K562 (cell line): Measurements from ENCODE around the gene FAM118B. TPM values are rescaled to one million over a fixed set of nuclear protein-coding genes. Genes with fewer than 3 reads are reported as not detected.

ENCODE experiments used
- CHCHD3 ChIP-seq: fragments of 250-450 bp; sonication (Bioruptor Pico); IDR thresholded peaks from 2 replicates; pipeline ENCODE4 v2.1.2; 2022; ENCODE audit warnings: mild to moderate bottlenecking
- EGR1 ChIP-seq: fragments of 450-650 bp; conservative IDR thresholded peaks from 2 replicates; pipeline ENCODE4 v1.6.1; 2017; ENCODE audit warnings: mild to moderate bottlenecking
- JUND ChIP-seq, 2 experiments: IDR thresholded peaks; 2 replicates in 1 of 2; 3 replicates in 1 of 2; pipeline ENCODE4 v1.6.1; 2011; ENCODE audit warnings: borderline replicate concordance in 2 of 2, low read depth in 2 of 2, low read length in 2 of 2, improper control_type of control experiment in 1 of 2, missing biosample characterization in 1 of 2, missing genetic modification characterization in 1 of 2, missing genetic modification reagents in 1 of 2
- MITF ChIP-seq: IDR thresholded peaks from 2 replicates; pipeline ENCODE4 v1.6.1; 2014; ENCODE audit warnings: antibody characterized with exemption
- MLLT1 ChIP-seq, 2 experiments: fragments of 450-650 bp; IDR thresholded peaks; 2 replicates each; pipeline ENCODE4 v1.6.1; 2016
- POLR2G ChIP-seq: fragments of 200-400 bp; formaldehyde crosslinking; IDR thresholded peaks from 2 replicates; pipeline ENCODE4 v1.6.1; 2017; ENCODE audit warnings: low read depth, mild to moderate bottlenecking, antibody characterized with exemption, low read length, moderate library complexity
- RBM17 ChIP-seq: fragments of 200-400 bp; formaldehyde crosslinking; IDR thresholded peaks from 2 replicates; pipeline ENCODE4 v1.6.1; 2017; ENCODE audit warnings: low read depth, mild to moderate bottlenecking, low read length, borderline replicate concordance
- SMARCA5 ChIP-seq: fragments of 450-650 bp; IDR thresholded peaks from 2 replicates; pipeline ENCODE4 v1.6.1; 2016
- ZNF77 ChIP-seq: fragments of 250-450 bp; sonication (Bioruptor Pico); IDR thresholded peaks from 2 replicates; pipeline ENCODE4 v1.5.0; 2020
- polyA plus RNA-seq, 8 experiments: library from polyadenylated mRNA; depleted of rRNA in 4 of 8; stranded (reverse) in 5 of 8; unstranded in 3 of 8; fragments of >200 nt; fragmentation: Nextera tagmentation in 2 of 8; fragmentation: Illumina TruSeq in 1 of 8; extraction: Ambion mirVana in 2 of 8; extraction: Trizol in 1 of 8; gene quantifications; 2 replicates each; pipeline versions ENCODE4 v1.2.1 to v1.2.3, GENCODE V29; 2011 to 2014; ENCODE audit warnings: inconsistent platforms in 1 of 8, missing spikeins in 1 of 8
- total RNA-seq, 7 experiments: library from RNA; depleted of rRNA in 6 of 7; stranded (reverse); fragments of >200 nt in 6 of 7; fragmentation: Illumina TruSeq in 2 of 7; extraction: Trizol in 2 of 7; gene quantifications; 2 replicates each; pipeline versions ENCODE4 v1.2.1 to v1.2.3, GENCODE V29; 2011 to 2021; ENCODE audit warnings: low replicate concordance in 1 of 7
- TF ChIP-seq, protein P1 (sequence below), 2 experiments: fragments of 450-650 bp in 1 of 2; sonication (generic) in 1 of 2; formaldehyde crosslinking in 1 of 2; IDR thresholded peaks; 2 replicates each; pipeline versions ENCODE4 v1.7.1 to v1.9.0; 2016 to 2022; ENCODE audit warnings: inconsistent platforms in 1 of 2, mild to moderate bottlenecking in 1 of 2, missing genetic modification reagents in 1 of 2
- TF ChIP-seq, protein P2 (sequence below), 3 experiments: IDR thresholded peaks in 2 of 3; conservative IDR thresholded peaks in 1 of 3; 2 replicates each; pipeline ENCODE4 v1.5.1; 2011 to 2012; ENCODE audit warnings: low read length in 3 of 3, mild to moderate bottlenecking in 3 of 3, control low read depth in 2 of 3, improper control_type of control experiment in 1 of 3, inconsistent platforms in 1 of 3, low read depth in 1 of 3, mixed read lengths in 1 of 3, moderate library complexity in 1 of 3; ENCODE audit not compliant: insufficient read depth in 2 of 3

FAM118B gene
- total and polyA plus RNA-seq, 9 of the 15 experiments (the other 6 are each of a cell fraction or from before 2014, with no cell fraction given), result 12.0 to 49.0 (median 22.1) TPM

DNA sequence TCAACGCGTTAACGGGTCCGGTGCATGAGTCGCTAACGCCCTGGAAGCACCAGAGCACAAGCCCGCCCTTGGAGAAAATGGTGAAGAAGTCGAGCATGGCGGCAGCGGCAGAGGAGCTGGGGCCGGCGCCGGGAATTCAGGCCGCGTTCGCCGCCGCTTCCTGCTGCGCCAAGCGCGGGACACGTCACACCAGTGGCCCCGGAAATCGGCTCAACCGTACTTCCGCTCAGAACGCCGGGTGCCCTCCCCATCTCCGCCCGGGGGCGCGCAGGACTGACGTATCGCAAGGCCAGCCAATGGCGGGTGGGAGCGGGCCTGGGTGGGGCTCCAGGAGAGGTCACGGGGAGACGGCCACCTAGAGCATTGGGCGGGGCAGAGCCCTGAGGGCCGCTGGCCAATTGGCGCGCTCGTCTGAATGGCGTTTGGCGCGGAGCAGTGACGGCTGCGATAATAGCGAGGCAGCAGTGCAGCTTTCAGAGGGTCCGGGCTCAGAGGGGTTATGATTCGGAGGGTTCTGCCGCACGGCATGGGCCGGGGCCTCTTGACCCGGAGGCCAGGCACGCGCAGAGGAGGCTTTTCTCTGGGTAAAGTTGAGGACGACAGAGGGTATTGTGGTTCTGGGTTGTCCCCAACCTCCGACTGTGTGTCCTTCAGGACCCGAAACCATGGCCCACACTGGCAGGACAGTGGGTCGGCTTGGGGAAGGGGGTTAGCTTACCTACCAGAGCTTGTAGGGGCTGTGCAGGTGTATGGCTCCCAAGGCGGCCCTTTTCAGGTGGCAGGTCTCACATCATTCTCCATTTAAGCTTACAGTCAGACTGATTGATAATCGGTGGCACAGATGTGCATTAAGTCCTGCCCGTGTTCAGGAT lies 57.4 kb downstream of the FAM118B start, which contains the start of the genes FOXRED1 and SRPRA (continued):
- TF ChIP-seq, protein P1, sequence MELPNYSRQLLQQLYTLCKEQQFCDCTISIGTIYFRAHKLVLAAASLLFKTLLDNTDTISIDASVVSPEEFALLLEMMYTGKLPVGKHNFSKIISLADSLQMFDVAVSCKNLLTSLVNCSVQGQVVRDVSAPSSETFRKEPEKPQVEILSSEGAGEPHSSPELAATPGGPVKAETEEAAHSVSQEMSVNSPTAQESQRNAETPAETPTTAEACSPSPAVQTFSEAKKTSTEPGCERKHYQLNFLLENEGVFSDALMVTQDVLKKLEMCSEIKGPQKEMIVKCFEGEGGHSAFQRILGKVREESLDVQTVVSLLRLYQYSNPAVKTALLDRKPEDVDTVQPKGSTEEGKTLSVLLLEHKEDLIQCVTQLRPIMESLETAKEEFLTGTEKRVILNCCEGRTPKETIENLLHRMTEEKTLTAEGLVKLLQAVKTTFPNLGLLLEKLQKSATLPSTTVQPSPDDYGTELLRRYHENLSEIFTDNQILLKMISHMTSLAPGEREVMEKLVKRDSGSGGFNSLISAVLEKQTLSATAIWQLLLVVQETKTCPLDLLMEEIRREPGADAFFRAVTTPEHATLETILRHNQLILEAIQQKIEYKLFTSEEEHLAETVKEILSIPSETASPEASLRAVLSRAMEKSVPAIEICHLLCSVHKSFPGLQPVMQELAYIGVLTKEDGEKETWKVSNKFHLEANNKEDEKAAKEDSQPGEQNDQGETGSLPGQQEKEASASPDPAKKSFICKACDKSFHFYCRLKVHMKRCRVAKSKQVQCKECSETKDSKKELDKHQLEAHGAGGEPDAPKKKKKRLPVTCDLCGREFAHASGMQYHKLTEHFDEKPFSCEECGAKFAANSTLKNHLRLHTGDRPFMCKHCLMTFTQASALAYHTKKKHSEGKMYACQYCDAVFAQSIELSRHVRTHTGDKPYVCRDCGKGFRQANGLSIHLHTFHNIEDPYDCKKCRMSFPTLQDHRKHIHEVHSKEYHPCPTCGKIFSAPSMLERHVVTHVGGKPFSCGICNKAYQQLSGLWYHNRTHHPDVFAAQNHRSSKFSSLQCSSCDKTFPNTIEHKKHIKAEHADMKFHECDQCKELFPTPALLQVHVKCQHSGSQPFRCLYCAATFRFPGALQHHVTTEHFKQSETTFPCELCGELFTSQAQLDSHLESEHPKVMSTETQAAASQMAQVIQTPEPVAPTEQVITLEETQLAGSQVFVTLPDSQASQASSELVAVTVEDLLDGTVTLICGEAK (IDR thresholded peaks at IDR 0.05), result peak; percentile 96
- TF ChIP-seq, protein P1 (CRISPR knock-in tag; IDR thresholded peaks at IDR 0.05), result no peak
- peak; percentile 96 for TF ChIP-seq POLR2G
- peak; percentile 72 for TF ChIP-seq JUND (IDR thresholded peaks at IDR 0.05; ENCODE audit: borderline replicate concordance, low read depth, low read length)
- no peak for TF ChIP-seq JUND (tag; IDR thresholded peaks at IDR 0.05; ENCODE audit: borderline replicate concordance, low read depth, low read length)
- no peak for TF ChIP-seq CHCHD3
- TF ChIP-seq RBM17, result no peak
- 0 out of 2 replicates have a peak, but pooled peaks have one; percentile 36 for TF ChIP-seq MITF
- no peak for TF ChIP-seq ZNF77 (CRISPR knock-in tag)
- no peak for TF ChIP-seq SMARCA5
- no peak for TF ChIP-seq EGR1
- TF ChIP-seq, protein P2, sequence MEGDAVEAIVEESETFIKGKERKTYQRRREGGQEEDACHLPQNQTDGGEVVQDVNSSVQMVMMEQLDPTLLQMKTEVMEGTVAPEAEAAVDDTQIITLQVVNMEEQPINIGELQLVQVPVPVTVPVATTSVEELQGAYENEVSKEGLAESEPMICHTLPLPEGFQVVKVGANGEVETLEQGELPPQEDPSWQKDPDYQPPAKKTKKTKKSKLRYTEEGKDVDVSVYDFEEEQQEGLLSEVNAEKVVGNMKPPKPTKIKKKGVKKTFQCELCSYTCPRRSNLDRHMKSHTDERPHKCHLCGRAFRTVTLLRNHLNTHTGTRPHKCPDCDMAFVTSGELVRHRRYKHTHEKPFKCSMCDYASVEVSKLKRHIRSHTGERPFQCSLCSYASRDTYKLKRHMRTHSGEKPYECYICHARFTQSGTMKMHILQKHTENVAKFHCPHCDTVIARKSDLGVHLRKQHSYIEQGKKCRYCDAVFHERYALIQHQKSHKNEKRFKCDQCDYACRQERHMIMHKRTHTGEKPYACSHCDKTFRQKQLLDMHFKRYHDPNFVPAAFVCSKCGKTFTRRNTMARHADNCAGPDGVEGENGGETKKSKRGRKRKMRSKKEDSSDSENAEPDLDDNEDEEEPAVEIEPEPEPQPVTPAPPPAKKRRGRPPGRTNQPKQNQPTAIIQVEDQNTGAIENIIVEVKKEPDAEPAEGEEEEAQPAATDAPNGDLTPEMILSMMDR (IDR thresholded peaks at IDR 0.05 in 2 of 3, conservative IDR thresholded peaks at IDR 0.05 in 1 of 3; ENCODE audit: insufficient read depth in 2 of 3, low read depth in 1 of 3, low read length in 3 of 3), result 0 out of 6 replicates have a peak, but pooled peaks of 1 of the 3 experiments have one; percentile 5
- TF ChIP-seq MLLT1 (IDR thresholded peaks at IDR 0.05), result peak in 1 of 2 experiments; percentile 84; a peak in 2 of 4 replicates
